ENCODE data around the gene VGF. TPM values are rescaled to one million over a fixed set of nuclear protein-coding genes. Genes with fewer than 3 reads are reported as not detected.
A peak's percentile ranks its signal among the peaks of the same experiment; 100 is the strongest.
"Not testable (repeated sequence)": the region's sequence is repeated elsewhere in the genome, so short reads cannot be mapped to it uniquely, and the experiment has no call there.

The VGF gene
- 1 to 10 TPM in 1 of 5 donors, under 1 TPM in 4; 0.54 to 1.4 (median 0.90) TPM for polyA plus RNA-seq (ENCODE audit: insufficient read depth in 1 of 5, insufficient read length in 5 of 5, low replicate concordance in 1 of 5)
- long read RNA-seq, donor 1 = 0 reads
- long read RNA-seq, donor 2 = 0 reads
- long read RNA-seq, donor 3 = 0 reads
- long read RNA-seq, donor 4 = 0 reads
- long read RNA-seq, donor 5 = 0 reads
- long read RNA-seq, donor 6 = 0 reads
- long read RNA-seq, donor 7 = 0 reads
- long read RNA-seq, donor 8 = 0 reads

- peak; percentile 85 to 86 for DNase-seq
These were observed at the start of gene VGF for GRCh38 chr7:101165075-101165957. Gene VGF, minus strand, starts transcription at chr7:101165569. Its CDS starts 726 bp downstream, at chr7:101164843.

DNA sequence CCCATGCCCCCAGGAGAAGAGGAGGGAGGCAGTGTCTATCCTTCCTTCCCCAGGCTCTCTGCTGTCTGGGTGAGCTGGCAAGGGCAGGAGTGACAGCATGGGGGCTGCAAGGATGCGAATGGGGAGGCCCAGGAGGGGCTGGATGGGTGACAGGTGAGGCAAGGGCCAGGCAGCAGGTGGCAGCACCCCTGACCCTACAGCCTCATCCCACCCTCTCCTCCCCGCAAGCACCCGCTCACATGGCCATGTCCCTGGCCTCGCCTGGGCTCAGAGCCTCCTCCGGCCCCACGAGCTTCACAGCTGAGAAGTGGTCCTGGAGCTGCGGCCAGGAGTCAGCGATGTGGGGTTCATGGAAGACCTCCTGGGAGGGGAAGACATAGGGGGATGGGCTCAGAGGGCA is 46.6 kb upstream of the VGF start:
- no peak for DNase-seq

GRCh38 chr7:101211501-101211900 is 46.1 kb upstream of the VGF start:
- DNase-seq = no peak

DNA sequence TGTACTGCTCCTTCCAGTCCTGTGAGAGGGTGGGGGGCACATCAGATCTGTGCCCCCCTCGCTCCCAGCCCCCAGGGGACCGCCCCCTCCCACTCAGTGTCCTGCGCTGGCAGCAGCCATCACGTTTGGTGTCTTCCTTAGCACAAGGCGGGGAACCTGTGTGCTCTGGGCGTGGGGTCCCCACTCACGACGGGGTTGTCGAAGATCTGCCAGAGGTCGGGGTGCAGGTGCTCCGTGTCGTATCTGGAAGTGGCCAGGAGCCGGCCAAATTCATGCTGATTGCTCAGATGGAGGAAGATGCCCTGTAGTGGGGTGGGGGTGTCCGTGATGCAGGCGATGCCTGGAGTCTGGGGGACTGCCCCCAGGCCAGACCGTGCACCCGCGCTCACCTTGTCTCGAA is 44.8 kb upstream of the VGF start:
- no peak for DNase-seq

DNA sequence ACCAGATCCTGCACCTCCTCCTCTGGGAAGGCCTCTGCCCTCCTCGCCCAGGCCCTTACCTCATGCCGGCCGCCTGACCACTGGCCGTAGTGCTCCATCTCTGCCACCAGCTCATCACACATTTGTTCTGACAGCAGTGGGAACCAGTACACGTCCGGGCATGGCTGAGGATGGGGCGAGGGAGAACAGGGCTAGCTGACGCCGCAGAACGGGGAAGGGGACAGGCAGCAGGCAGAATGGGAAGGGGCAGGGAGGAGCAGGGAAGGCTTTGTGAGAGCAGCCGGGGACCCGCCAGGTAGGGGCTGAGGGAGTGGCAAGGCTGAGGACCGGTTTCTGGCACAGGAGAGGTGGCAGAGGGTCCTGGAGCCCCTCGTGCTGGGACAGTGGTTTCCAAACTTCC is 43.4 kb upstream of the VGF start:
- DNase-seq = no peak

DNA sequence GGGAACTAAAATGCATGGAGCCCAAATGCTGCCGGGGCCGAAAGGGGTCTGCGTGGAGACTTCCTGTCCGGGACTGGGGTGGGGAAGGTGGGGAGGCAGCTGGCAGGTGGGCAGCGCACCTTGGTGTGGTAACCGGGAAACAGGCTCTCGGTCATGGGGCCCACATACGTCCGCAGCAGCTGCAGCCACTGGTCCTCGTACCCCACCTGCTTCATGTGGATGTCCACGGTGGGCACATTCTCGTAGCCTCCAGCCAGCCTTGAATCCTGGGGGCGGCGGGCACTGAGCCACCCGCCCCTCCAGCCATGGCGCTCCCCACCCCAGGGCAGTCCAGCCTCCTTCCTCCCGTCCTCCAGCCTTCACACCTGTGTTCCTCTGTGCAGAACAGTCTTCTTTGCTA is 42.1 kb upstream of the VGF start:
- DNase-seq = no peak

GRCh38 chr7:101206665-101207042 is 41.3 kb upstream of the VGF start:
- DNase-seq = no peak

DNA sequence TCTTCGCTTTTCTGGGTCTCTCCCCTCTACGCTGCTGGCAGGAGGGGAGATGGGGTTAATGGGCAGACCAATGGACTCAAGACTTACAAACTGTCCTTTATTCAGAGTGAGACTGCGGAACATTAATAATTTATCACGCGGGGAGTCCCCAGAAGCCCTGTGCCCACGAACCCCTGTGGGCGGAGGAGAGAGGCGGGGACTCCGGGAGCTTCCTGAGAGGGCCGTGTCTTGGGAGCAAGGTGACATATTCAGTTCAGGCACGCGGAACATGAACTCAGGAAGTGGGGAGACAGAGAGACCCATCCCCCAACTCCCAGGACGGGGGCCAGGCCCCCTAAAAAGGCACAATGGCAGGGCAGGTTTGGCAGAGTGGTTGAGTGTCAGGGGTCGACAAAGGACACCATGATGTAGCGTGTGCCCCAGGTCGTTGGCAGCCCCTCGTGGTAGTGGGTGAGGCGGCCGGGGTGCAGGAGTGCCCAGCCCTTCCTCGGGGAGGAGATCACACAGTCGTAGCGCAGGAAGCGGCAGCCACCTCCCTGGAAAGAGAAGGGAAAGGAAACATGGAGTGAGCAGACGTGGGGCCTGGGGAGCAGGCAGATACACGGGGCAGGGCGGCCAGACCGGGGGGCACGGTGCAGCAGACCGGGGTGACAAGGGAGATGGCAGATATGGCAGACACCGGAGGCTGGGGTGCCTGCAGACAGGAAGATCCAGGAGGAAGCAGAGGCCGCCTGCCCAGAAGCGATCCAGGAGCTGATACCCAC is 40.7 kb upstream of the VGF start:
- DNase-seq = no peak

GRCh38 chr7:101203740-101204738 is 38.7 kb upstream of the VGF start:
- DNase-seq = not testable (repeated sequence)

DNA sequence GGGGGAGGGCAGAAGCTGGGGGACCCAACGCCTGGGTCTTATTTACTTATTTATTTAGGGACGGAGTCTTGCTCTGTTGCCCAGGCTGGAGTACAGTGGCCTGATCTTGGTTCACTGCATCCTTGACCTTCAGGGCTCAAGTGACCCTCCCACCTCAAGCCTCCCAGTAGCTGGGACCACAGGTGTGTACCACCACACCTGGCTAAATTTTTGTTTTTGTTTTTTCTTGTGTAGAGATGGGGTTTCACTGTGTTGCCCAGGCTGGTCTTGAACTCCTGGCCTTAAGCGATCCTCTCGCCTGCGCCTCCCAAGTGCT is 37.2 kb upstream of the VGF start:
- DNase-seq = no peak

- DNase-seq = no peak
These were observed 36.6 kb upstream of the VGF start for GRCh38 chr7:101201695-101202602.

- no peak for DNase-seq
These were observed 35.7 kb upstream of the VGF start, which contains the start of gene MOGAT3 for GRCh38 chr7:101200862-101201599. Gene MOGAT3, minus strand, starts transcription at chr7:101201036. Its CDS starts 182 bp downstream, at chr7:101200854.

- no peak for DNase-seq
These were observed 35.1 kb upstream of the VGF start for GRCh38 chr7:101200504-101200861.

- not testable (repeated sequence) for DNase-seq
These were observed 34.2 kb upstream of the VGF start for GRCh38 chr7:101199522-101199921.

GRCh38 chr7:101198476-101198875 is 33.1 kb upstream of the VGF start:
- no peak for DNase-seq

DNA sequence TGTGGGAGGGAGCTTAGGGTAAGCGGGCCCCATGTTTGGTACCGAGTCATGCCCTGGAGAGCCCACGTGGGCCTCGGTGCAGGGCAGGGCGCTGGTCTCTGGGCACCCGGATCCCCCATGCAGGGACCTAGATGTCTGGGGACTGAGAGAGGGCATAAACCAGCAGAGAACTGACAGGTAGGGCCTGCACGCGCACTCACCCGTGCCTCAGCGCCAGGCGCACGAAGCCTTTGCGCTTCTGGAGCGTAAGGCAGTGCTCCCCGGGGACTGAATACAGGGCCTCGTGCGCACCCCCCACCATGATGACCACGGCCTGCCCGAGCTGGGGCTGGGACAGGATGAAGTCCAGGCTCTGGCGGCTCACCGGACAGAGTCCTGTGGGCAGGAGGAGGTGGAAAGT is 32.6 kb upstream of the VGF start:
- no peak for DNase-seq

DNA sequence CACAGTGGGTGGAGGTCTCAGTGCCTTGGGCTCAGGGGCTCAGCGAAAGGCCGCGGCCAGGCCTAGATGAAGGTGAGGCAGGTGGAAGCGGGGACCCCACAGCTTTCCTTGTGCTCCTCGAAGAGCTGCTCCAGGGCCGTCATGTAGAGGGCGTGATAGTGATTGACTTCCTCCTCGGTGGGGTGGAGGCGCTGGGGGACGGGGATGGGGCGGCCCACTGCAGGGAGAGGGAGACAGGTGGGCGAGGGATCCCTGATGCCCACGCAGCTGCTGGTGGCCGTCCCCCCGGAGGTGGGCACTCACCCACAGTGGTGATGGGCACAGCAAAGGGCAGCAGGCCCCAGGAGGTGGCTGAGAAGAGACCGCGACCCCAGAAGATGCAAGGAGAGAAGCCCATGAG is 30.5 kb upstream of the VGF start:
- no peak for DNase-seq

DNA sequence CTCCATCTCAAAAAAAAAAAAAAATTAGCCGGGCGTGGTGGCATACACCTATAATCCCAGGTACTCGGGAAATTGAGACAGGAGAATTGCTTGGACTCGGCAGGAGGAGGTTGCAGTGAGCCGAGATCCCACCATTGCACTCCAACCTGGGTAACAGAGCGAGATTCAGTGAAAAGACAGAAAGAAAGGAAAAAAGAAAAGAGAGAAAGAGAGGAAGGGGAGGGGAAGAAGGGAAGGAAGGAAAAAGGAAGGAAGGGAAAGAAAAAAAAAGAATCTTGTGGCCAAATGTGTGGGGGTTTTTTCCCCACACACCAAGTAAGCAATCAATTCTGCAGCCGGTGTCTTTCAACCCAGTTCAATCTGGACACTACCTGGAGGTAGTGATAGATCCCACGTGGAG is 23.7 kb upstream of the VGF start:
- no peak for DNase-seq

DNA sequence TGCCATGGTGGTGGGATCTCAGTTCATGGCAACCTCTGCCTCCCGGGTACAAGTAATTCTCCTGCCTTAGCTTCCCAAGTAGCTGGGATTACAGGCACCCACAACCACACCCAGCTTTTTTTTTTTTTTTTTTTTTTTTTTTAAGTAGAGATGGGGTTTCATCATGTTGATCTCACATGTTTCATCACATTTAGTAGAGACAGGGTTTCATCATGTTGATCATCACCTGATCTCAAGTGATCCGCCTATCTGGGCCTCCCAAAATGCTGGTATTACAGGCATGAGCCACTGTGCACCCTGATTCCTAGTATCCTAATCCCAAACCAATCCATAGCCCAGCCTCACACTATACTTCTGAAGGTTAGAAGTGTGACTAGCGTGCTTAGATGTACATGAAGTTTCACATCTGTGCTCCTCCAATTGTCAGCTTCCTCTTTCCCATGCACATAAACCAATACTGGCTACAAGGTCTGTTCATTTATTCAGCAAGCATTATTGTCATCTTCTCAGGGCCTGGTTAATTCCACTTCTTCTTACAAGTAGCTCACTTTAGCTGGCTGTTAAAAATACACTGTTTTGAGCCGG is 21.6 kb upstream of the VGF start:
- DNase-seq = no peak
